GM10248 (cell line): ENCODE measurements around the gene SLC38A1.

ENCODE experiments used
- CTCF ChIA-PET: fragments of 300-600 bp; sonication (Branson Sonifier 250); formaldehyde crosslinking; extraction: SDS; loops from one replicate; lab custom pipeline; 2021; ENCODE audit warnings: antibody characterized with exemption; lab: Yijun Ruan, JAX
- POLR2A ChIA-PET: fragments of 350-650 bp; sonication (Branson Sonifier 250); formaldehyde crosslinking; extraction: SDS; loops from one replicate; lab custom pipeline; 2020; ENCODE audit warnings: antibody characterized with exemption; lab: Yijun Ruan, JAX
- DNase-seq: peaks from one replicate; pipeline ENCODE4 v3.0.0; 2012; ENCODE audit errors: extremely low spot score
- CTCF ChIP-seq: IDR thresholded peaks from 2 replicates; pipeline ENCODE4 v1.5.1; 2012; ENCODE audit warnings: mild to moderate bottlenecking, low read depth; ENCODE audit errors: extremely low read depth, missing control alignments, control extremely low read depth

SLC38A1 gene

GRCh38 chr12:46181465-46181864 is 87.4 kb downstream of the SLC38A1 start:
- CTCF ChIA-PET = interaction anchor here (0.9 kb wide), 1 partner anchor 16 kb away, joined by 3 read pairs; no protein-coding TSS in a partner anchor
- POLR2A ChIA-PET = no interaction called here
- no peak for TF ChIP-seq CTCF
- no peak for DNase-seq

GRCh38 chr12:46179693-46180452 is 89.0 kb downstream of the SLC38A1 start:
- no peak for DNase-seq
- POLR2A ChIA-PET = interaction anchor here (0.9 kb wide), 1 partner anchor 89 kb away, joined by 4 read pairs; the partner anchor contains the start of gene SLC38A1
- CTCF ChIA-PET = interaction anchor here (0.6 to 1.9 kb wide), 6 partner anchors 10 to 86 kb away, joined by 3 to 5 read pairs (median 4); no protein-coding TSS in a partner anchor
- TF ChIP-seq CTCF = no peak

GRCh38 chr12:46177837-46178608 is 90.8 kb downstream of the SLC38A1 start:
- no peak for DNase-seq
- no peak for TF ChIP-seq CTCF
- ChIA-PET CTCF (interaction anchor here (1.0 to 3.0 kb wide), 7 partner anchors 9 to 53 kb away, joined by 3 to 10 read pairs (median 3); no protein-coding TSS in a partner anchor), POLR2A (no interaction called here)

GRCh38 chr12:46177025-46177424 is 91.8 kb downstream of the SLC38A1 start:
- no peak for TF ChIP-seq CTCF
- CTCF ChIA-PET = interaction anchor here (1.1 to 3.0 kb wide), 6 partner anchors 10 to 52 kb away, joined by 3 to 10 read pairs (median 4); no protein-coding TSS in a partner anchor
- POLR2A ChIA-PET = no interaction called here
- DNase-seq = no peak

DNA sequence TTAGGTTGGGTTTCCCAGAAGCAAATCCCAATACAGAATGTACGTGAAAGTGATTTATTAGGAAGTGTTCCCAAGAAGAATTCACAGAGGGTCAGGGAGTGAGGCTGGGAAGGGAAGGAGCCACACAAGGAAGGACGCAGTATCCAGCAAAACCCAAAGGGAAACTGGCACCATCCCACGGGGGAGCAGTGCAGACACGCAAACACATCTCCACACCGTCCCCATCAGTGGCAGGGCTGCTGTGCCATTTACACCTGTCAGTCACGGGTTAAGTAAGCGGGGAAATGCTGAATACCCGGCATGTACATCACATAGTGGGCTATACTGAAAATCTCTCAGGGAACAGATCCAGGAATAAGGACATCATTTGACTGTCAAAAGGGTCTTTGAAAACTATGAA is 93.9 kb downstream of the SLC38A1 start:
- no peak for DNase-seq
- no peak for TF ChIP-seq CTCF
- ChIA-PET POLR2A (no interaction called here), CTCF (interaction anchor here (0.9 to 3.0 kb wide), 4 partner anchors 12 to 50 kb away, joined by 3 to 10 read pairs (median 3); no protein-coding TSS in a partner anchor)

GRCh38 chr12:46174061-46174662 is 94.7 kb downstream of the SLC38A1 start:
- no peak for DNase-seq
- ChIA-PET POLR2A (no interaction called here), CTCF (no interaction called here)
- TF ChIP-seq CTCF = no peak
